HG03139 (cell line): ENCODE data around the gene ZNF503.

Experiments used
- ATAC-seq: cut with Tn5 transposase; IDR thresholded peaks from one replicate; pipeline ENCODE4 v1.9.1; 2021; ENCODE audit not compliant: unreplicated experiment

Gene ZNF503

DNA sequence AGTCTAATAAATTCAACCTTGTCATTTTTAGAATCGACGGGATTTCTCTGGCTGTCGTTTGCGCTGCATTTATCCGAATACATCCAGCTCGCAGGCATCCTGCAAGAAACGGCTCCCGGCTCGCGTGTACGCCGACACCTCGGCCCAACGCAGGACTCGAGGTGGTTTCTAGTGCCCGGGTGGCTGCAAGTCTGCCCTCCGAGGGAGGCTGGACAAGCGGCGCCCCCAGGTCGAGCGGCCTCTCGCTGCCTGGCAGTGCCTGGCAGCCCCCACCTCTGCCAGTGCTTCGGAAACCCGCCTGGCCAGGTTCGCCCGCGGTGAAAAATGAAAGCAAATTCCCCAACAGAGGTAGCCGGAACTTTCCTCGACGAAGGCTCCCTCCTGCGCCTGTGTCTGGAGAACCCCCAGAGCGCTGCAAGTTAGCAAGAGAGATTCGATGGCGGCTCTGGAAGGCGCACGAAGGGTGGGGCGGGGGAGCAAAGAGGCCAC, 5.7 kb upstream of the ZNF503 start:
- no peak for ATAC-seq

DNA sequence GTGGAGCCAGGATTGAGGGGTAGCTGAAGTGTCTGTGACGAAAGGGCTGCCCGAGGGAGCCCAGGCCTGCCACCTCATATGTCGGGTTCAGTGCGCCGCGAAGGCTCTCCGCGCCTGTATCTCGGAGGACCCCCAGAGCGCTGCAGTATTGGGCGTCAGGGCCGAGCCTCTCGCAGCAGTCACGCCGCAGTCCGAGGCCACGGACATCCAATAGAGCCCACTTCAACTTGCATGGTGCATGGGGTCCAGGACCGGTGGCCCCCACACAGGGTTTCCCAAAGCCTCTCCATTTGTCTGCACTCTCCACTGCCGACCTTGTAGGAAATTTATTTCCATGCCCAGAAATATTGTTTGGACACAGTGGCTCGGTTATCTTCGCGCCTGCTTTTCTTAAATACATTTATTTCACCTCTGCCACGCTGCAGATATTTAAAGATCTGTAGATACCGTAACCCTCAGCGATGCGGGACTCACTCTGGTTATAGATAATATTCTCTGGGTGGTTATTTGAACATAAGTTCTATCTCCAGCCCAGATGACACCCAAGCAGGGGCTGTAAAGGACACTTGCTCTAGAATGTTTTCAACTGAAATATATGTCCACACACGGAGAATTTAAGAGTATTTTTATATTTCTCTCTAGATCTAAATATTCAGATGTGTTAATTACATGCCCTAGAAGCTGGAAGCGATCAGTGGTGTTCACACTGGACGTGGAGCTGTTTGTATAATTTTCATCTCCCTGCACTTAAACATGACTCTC, 5.1 kb upstream of the ZNF503 start:
- ATAC-seq: no peak

DNA sequence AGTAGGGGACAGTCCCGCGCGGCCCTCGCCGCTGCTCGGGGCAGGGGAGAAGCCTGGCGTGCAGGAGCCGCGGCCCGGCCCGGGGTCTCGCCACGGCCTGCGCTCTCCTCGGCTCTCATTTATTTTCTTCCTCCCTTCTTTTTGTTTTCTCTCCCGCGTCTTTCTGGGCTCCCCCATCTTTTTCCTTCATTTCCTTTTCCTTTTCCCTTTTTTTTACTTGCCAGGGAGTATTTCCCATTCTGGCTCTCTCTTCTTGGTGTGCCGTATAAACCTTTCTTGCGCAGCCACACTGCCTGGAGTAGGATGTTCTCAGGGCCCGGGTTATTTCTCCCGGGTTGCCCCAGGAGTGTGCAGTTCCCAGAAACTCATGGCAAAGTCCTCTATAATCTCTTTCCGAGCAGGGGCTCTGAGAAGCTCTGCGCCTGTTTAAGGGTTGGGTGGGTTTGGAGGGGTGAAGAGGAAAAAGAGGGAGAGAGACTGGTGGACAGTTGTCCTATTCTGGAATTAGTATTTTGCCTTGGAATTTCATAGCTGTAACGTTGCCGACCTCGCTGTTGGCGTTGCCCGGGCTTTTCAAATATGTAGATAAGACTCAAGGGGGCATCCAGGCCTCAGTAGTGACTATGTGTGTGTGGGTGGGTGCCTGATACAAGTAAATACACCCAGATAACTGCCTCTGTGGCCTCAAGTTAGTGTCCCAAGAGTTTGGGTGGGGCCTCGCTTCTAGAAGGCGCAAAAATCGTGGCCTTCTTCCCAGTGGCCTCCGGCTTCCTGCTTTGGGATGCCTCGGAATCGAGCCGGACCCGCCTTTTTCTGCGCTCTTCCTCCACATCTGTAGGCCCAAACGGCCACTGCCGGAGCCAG, 4.3 kb upstream of the ZNF503 start:
- no peak for ATAC-seq

DNA sequence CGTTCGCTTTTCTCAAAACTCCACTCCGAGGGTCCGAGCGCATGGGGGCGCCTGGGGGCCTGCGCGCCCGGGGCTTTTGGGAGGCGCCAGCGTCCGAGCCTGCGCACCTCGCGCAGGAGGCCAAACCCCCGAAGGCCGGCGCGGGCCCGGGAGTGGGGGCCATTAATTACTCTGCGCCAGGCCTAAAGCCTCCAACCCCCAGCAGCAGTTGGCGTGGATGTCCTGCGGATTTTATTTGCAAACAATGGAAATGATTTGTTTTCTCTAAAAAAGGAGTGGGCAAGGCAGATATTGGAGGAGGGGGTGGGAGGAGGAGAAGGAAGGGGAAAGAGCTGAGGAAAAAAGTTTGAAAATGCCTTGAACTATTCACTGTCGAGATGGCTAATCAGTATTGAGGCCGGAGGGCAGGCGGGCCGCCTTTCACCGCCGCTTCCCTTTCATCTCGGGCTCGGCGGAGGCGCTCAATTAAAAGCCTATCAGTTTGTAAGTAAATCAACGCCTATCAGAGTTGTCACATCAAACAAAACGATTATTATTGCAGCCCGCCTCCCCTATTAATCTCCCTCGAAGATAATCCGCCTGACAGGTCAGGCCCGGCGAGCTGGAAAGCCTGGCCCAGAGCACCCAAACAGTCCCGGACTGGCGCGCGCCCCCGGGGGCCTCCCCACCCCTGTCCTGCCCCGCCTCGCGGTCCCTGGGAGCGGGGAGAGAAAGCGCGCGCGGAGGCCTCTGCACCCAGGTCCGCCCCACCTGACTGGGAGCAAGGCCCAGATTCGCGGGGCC, 3.4 kb upstream of the ZNF503 start:
- no peak for ATAC-seq

DNA sequence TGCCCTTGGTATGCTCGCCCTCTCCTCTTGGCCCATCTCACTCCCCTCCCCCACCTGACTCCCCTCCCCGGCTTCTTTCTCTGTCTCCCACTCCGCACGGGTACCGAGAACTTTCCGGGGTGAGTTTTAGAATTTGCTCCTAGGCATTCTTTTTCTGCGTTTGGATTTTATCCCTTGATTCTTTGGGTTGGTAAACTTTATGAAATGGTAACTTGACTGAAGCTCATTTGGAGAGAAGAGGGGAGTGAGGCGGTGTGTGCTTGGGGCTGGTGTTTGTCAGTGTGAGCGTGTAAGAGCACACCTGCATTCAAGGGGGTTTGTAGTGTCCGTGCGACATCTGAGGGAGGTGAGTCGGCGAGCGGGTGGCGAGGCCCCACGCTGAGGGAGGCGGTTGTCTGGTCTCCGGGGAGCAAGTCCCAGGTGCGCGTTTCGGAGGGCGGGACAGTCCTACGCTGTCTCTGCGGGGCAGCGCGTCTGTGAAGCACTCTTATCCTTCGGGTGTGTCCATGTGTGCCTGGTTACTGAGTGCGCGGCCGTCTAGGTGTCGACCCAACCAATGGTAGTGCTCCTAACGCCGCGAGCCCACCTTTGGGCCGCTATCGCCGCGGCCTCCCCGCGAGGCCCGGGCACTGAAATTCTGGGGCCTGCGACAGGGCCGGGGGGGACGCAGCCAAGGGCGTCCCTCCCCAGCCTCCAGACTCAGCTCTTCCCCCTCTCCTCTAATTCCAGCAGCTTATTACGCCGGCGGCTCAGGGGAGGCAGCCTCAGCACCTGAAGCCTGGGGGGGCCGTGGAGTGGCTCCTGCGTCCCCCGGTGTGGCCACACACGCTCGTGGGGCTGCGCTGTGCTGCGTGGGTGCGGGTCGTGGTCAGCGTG, 2.6 kb upstream of the ZNF503 start:
- no peak for ATAC-seq

DNA sequence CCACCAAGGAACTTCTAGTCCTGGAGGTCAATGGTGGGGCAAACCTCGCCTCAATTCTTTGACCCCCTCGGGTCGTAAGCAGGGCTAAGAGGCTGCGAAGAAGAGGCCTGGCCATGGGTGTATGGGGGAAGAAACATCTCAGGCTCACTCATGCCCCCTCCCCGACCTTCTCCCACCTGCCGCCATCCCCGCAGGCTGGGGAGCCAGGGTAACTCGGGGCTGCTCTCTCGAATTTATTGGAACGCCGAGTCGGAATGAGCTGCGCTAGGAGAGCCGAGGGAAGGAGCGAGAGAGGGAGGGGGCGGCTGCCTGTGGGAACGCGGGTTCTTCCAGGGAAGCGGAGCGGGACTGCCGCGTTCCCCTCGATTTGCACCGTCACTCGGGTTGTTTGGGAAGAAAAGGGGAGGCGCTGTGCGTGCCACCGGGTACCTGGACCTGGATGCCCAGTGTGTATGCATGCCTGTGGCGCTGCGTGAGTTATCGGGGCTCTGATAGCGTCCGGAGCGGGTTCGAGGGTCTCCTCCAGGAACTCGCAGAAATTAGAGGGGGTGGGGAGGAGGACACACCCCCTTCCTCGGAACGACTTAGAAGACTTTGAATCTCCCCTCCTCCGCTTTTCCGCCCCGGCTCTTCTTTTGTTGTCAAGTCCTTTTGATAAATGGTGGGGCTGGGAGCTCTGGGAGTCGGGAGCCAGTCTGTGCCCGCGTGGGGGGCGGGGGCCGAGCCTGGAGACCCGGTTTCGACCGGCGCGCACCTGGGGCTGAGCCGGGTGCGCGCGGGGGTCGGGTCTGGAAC, 1.8 kb upstream of the ZNF503 start:
- no peak for ATAC-seq

DNA sequence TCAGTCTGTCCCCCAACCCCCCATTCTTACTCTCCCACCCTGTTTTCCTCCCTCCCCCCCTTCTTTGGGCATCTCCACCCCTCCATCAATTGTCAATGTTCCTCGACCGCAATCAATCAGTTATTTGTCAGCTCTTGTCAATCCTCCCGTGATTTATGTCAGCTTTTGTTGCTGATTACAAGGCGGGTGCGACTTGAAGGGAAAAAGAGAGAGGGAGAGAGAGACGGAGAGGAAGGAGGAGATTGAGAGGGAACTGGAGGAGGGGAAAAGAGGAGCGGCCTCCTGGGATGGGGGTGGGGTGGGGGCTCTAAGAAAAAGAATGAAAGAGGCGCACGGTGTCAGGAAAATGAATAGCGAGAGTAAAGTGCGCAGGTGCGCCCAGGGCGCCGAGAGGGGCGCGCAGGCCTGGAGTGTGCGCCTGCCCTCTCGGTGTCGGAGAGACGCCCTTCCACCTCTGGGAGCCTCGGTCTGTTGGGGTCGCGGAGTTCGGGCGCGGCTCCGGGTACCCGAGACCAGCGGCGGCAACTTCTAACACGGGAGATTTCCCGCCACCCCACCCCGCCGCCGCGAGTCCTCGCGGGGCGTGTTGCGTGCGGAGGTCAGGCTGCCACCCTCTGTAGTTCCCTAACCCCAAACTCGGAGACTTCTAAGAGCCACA, 1.1 kb upstream of the ZNF503 start:
- ATAC-seq: no peak

DNA sequence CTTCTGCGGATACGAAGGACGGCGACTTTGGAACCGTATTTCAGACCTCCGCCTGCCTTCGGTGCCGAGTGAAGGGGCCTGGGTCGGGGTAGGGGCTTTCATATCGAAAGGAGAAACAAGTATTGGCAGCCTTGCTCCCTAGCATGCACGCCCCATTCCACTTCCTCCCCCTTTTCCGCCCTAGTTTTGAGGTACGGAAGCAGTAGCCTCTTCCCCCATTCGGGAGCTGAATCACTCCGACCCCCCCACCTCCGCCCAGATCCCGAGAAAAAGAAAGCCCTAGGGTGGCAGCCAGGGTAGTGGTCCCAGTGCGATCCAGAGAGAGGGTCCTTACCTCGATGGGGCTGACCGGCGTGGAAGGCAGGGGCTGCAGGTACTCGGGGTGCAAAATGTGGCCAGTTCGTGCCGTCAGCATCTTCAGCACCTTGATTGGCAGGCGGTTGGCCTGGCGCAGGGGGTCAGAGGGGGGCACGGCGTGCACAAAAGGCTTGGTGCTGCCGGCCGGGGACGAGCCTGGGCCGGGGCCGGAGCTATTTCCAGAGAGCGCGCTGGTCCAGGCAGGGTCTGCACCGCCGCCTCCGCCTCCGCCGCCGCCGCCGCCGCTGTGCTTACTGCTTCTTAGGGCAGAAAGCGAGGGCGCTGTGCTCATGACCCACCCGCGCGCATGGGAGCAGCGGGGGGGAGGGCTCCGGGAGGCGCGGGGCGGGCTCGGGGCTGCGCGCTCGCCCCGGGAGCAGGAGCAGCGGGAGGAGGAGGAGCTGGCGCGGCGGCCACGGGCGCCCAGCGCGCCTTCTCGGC, 594 bp downstream of the ZNF503 start:
- peak; percentile 20 for ATAC-seq

DNA sequence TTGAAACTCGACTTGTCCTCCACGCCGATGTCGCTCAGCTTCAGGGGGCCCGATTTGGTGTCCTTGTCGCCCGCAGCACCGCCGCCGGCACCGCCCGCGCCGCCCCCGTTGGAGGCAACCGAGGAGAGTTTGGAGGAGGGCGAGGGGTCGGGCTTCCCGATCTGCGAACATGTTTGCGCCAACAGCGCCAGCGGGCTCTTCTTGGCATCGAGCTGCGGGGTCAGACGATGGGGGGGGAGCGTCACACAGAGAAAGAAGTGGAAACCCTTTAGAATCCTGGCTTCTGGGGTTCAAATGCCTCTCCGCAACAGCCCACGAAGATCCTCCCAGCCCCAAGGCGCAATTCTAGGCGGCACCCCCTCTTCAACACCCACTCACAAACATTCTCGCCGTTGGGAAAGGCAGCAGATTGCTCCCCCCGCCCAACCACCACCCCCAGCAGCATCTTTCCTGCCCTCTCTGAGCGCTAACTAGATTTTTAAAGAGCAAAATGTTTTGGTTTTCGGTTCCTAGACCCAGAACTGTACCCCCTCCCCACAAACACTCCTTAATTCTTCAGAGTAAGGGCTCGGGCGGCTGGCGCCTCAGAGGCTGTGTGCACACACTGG, 1.3 kb downstream of the ZNF503 start:
- no peak for ATAC-seq

DNA sequence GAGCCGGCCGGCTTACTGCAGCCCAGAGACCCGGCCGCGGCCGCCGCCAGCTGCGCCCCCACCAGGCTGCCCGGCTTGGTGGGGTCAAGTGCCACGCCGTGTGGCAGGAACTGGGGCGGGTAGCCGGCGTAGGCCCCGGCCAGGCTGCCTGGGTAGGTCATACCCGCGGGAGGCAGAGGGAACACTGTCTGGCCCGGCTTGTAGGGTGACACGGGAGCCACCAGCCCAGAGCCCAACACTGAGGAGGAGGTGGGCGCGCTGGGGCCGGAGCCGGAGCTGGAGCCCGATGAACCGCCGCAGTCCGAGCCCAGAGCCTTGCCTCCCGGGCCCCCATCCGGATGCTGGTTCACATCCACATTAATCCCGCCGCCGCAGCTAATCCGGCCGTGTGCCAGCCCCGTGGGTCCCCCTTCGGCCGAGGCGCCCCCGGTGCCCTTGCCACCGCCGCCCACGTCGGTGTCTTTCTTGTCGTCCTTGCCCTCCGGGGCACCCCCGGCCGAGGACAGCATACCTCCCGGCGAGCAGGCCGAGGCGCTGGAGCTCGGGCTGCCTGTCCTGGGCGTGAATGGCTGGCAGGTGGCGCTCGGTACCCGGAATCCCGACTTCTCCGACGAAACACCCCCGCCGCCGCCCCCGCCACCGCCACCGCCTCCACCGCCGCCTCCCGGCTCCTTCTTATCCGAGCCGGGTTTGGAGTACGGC, 2.0 kb downstream of the ZNF503 start:
- ATAC-seq: no peak

DNA sequence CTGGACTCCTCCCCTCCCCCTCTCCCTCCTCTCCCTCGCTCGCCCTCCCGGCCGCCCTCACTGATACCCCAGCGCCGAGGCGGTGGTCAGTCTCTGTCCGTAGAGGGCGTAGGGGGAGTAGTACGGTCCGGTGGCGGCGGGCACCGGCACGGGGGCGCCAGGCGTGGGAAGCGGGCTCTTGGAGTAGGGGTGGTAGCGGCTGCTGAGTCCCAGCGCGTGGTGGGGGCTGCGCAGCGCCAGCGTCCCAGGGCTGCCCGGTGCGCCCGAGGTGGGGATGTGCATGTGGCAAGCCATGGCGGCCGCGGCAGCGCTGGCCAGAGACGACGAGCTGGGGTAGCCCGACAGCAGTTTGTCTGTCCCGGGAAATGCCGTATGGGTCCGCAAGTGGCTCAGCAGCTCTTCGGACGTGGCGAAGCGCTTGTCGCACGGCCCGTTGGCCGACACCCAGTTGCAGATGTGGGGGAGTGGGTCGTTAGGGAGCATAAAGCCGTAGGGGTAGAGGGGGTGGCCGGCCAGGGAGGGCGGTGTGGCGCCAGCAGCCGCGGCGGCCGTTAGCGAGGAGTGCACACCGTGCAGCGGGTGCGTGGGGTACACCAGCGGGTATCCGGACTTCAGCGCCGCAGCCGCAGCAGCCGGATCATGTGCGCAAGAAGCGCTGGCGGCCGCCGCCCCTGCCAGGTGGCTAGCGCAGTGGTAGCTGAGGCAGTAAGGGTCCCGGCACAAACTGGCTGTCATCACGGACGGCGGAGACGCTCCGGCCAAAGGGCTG, 2.7 kb downstream of the ZNF503 start:
- no peak for ATAC-seq

DNA sequence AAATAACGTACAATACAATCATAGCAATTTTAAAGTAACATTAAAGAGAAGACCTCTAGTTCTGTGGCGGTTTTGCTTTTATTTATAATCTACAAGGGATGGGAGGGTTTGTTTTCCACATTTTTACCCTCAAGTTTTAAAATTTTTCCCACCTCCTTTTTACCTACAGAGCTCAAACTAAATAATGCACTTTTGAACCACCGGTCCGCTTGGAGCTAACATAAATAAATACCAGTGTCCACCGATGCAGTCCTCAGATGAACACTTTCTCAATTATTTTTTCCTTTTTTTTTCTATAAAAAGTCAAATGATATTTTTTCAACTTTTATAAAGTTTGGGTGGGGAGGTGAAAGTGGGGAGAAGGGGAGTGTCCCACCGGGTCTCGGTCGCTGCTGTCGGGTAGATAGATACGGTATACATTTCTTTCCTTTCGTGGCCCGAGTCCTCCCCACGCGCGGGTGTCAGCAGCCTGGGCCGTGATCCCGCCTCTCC, 3.3 kb downstream of the ZNF503 start:
- ATAC-seq: no peak

DNA sequence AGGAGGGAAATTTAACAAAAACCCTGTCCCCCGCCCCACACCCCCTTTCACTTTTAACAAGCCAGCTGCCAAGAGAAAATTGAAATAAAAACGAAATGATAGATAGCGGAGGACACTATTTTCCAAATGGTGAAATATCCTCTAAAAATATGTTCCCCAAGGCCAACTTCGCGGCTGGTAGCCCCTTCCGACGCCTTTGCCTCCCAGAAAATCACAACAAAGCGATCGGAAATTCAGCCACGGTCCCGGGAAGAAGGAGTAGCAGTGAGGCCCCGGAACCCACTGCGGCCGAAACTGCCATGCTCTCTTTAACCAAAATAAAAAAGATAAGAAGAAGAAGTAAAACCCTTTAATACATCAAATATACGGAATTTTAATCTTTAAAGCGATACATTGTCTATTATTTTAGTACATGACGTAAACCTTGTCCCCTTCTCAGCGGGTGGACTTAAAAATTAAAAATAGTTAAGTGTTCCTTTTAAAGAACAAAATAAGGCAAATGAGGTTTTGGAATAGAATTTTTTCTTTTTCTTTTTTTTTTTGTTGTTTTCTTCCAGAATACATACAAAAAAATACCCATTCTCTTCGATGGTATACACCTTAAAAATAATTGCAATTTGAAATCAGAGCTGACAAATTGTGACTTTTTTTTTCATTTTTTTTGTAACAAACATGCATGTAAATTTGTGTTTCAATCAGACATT, 3.9 kb downstream of the ZNF503 start:
- no peak for ATAC-seq

DNA sequence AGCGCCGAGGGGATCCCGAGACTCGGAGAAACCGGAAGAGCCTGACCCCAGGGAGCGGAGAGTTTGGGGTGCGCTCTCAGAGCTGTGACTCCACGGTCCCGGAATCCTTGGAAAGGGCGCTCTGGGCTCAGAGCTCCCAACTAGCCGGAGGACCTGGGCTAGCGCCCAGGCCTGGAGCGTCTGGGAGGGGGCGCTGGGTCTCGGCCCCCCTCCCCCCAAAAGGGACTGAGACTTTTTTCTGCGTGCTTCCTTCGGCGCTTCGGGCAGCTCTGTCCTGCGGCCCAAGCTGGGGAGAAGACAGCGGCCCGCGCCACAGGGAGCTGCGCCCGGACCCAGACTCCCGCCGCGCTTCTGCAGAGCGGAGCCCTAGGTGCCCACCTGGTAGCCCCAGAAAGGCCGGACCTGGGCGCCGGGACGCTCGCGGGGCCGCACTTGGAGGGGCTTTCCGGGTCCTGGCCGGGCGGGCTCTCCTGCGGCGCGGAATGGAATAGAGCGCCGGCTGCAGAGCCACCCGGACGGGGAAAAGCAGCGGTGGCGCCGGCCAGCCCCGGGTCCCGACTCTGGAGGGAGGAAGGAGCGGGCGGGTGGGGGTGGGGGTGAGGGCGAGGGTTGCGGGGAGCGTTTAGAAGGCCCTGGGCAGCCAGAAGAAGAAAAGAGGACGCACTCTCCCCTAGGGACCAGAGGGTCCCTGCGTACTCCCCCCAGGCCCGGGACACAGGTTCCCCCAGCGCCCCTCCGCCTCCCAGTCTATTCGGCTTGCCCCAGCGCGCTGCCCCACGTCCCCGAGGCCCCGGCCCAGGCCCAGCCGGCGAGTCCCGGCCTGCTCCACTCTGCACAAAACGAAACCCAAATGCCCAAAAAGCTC, 4.7 kb downstream of the ZNF503 start:
- no peak for ATAC-seq
